T47D (cell line): Measurements from ENCODE around the gene KRT32.

Experiments used
- DNase-seq, 2 experiments: peaks; one replicate each; pipeline versions ENCODE4 v3.0.0 to v3.0.0-alpha.2; 2011 to 2012; ENCODE audit warnings: low read depth in 1 of 2, low spot score in 1 of 2
- JUND ChIP-seq: IDR thresholded peaks from 2 replicates; pipeline ENCODE4 v1.6.1; 2012; ENCODE audit warnings: low read depth
- in situ Hi-C: cut with HindIII; loops from 2 replicates; pipeline ENCODE4 v1.10.0; 2016; ENCODE audit warnings: low sequenced_read_pairs, low pct_unique_long_range_greater_than_20kb

The KRT32 gene

DNA sequence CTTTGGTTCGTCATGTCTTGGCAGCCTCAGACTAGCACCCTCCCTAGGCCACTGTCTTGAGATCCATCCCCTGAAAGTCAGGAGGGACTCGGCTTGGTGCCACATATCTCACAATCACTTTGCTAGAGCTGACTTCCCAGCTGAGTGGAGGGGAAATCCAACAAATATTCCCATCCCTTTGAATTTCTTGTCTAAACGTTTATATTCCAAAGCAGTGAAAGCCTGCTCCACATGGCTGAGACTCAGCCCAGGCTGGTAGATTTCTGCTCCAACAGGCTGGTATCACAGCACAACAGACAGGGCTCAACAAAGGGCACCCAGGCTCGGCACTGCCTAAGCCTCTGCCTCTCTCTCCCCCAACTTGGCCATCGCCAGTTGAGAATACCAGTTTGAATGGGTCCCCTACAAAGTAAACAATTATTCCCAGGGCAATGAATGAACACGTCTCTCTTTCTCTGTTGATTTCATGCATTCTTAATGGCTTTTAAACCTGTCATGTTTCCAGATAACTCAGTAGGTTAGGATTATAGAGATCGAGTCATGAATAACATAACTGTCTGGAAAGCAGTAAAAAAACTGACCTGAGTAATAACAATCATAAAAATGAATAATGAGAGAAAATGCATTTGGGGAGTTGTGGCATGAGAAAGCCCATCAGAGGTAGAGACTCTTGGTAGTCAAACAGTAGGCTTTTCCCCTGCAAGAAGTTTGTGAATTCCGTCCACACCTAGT, 37.2 kb upstream of the KRT32 start:
- TF ChIP-seq JUND: no peak
- in situ Hi-C loops: no loop called here
- no peak for DNase-seq

DNA sequence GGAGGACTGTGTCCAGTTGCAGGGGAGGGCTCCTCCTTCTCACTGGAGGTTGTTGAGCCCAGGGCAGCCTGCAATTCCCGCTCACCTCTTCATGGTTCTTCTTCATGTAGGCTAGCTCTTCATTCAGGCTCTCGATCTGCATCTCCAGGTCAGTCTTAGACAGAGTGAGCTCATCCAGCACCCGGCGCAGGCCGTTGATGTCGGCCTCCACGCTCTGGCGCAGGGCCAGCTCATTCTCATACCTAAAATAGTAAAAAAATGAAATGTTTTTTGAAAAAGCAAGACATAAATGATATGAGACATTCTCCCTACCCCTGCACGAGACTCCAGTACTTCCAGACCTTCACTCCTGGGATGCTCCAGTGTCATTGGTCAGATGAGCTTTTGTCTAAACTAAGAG, 36.0 kb upstream of the KRT32 start:
- TF ChIP-seq JUND: no peak
- DNase-seq: no peak
- in situ Hi-C loops: no loop called here

- in situ Hi-C loops: no loop called here
- no peak for DNase-seq
These were observed 33.1 kb upstream of the KRT32 start for GRCh38 chr17:41500131-41500911.

GRCh38 chr17:41499714-41500113, 32.5 kb upstream of the KRT32 start:
- in situ Hi-C loops: no loop called here
- DNase-seq: no peak
- no peak for TF ChIP-seq JUND

More at GRCh38 chr17:41500131-41500911, 33.1 kb upstream of the KRT32 start:
- TF ChIP-seq JUND: no peak

DNA sequence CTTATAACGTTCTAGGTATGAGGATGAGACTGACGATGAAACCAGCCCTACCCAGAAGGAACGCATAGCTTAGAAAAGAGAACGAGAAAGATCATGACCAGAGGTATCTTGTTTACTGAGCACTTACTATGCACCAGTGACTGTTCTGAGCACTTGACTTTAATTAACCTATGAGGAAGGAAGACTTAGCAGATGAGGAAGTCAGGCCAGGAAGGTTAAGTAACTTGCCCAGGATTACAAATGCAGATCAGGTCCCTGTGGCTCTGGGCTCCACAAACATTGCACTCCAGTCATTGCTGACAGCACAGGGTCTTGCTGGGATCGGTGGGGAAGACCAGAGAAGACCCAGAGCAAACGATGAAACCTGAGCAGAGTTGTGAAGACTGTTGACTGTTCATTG, 31.1 kb upstream of the KRT32 start:
- no peak for TF ChIP-seq JUND
- no peak for DNase-seq
- in situ Hi-C loops: no loop called here

- DNase-seq: peak; percentile 82 to 99
- no peak for TF ChIP-seq JUND
- in situ Hi-C loops: no loop called here
These were observed 29.8 kb upstream of the KRT32 start for GRCh38 chr17:41496803-41497484.

- in situ Hi-C loops: no loop called here
- TF ChIP-seq JUND: no peak
- DNase-seq: no peak
These were observed 27.3 kb upstream of the KRT32 start for GRCh38 chr17:41494524-41494923.

DNA sequence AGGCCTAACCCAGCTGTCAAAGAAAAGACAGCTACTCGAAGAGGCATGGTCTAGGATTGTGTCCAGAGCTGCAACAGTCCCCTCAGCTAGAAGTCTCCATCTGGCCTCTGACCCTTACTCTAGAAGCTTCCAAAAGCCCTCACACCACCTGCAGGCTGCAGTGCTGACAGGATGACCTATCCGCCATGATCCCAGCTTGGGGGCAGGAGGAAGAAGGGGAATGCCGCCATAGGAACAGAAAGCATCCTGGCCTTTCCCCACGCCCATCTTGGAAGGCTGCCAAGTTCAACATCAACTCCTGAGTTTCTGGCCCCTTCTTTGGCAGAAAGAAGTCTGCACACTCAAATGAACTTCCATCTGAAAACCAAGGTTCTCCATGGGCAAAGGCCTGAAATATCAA, 25.6 kb upstream of the KRT32 start:
- in situ Hi-C loops: no loop called here
- no peak for TF ChIP-seq JUND
- DNase-seq: peak in 1 of 2 experiments; percentile 66

- TF ChIP-seq JUND: no peak
- in situ Hi-C loops: no loop called here
- no peak for DNase-seq
These were observed 25.2 kb upstream of the KRT32 start for GRCh38 chr17:41492351-41492750.

- TF ChIP-seq JUND: no peak
- in situ Hi-C loops: no loop called here
- DNase-seq: no peak
These were observed 24.3 kb upstream of the KRT32 start for GRCh38 chr17:41491476-41491875.

GRCh38 chr17:41490000-41490990, 23.1 kb upstream of the KRT32 start:
- DNase-seq: no peak
- in situ Hi-C loops: no loop called here
- no peak for TF ChIP-seq JUND

DNA sequence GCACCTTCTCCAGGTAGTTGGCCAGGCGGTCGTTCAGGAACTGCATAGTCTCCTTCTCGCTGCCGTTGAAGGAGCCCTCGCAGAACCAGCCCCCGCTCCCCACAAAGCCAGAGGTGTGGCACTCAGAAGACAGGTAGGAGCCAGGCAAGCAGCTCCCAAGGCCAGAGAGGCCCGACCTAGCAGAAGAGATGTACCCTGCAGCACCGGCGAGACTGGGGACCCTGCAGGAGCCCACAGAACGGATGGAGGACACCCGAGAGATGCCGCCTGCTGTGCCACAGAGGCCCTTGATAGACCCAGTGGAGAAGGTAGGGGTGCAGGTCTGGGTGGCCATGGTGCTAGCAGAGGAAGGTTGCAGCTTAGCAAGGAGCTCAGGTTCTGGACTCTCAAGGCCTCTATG, 22.3 kb upstream of the KRT32 start, which contains the start of gene KRT36:
KRT36 (minus strand) TSS at position 380 of the 400 bp plus-strand sequence; CDS start at position 334, 46 bp downstream.
- TF ChIP-seq JUND: no peak
- in situ Hi-C loops: no loop called here
- no peak for DNase-seq
